GM12878 (cell line): ENCODE measurements around the gene TSHZ2. TPM values are rescaled to one million over a fixed set of nuclear protein-coding genes. Genes with fewer than 3 reads are reported as not detected.

Experiments
- ATAC-seq: fragments of 200-7000 bp; cut with Tn5 transposase; 3 replicates; pipeline ENCODE4 v1.9.1; 2020; ENCODE audit warnings: mild to moderate bottlenecking, moderate library complexity
- BruUV-seq: library from RNA; stranded (reverse); fragments of 400-500 nt; replicated peaks from 2 replicates; lab custom pipeline; 2021; lab: Mats Ljungman, UMichigan
- CTCF ChIA-PET: fragments of 300-600 bp; sonication (Branson Sonifier 250); formaldehyde crosslinking; extraction: SDS; loops from one replicate; lab custom pipeline; 2021; ENCODE audit warnings: inconsistent platforms; lab: Yijun Ruan, JAX
- POLR2A ChIA-PET: fragments of 350-600 bp; formaldehyde crosslinking; extraction: SDS; loops from one replicate; lab custom pipeline; 2021; ENCODE audit warnings: inconsistent platforms; lab: Charles Lee
- RAD21 ChIA-PET: fragments of 300-600 bp; sonication (Branson Sonifier 250); formaldehyde crosslinking; loops from one replicate; lab custom pipeline; 2023; ENCODE audit warnings: antibody characterized with exemption; ENCODE audit not compliant: unreplicated experiment; lab: Charles Lee
- SMC1A ChIA-PET: fragments of 300-600 bp; sonication (Branson Sonifier 250); formaldehyde crosslinking; loops from one replicate; lab custom pipeline; 2023; ENCODE audit not compliant: unreplicated experiment, uncharacterized antibody; lab: Charles Lee
- DNase-seq: peaks from one replicate; pipeline ENCODE4 v3.0.0-alpha.2; 2011; ENCODE audit warnings: low read depth, low spot score
- FAIRE-seq: peaks from 3 replicates; lab custom pipeline; 2011; peaks lifted over from hg19 to GRCh38; lab: Jason Lieb, UNC
- H2AFZ ChIP-seq: 2 replicates; pipeline ENCODE4 v1.6.0; 2011; ENCODE audit warnings: low read depth, low read length, control low read depth; ENCODE audit not compliant: control insufficient read depth
- H3K27ac ChIP-seq: 2 replicates; pipeline ENCODE4 v1.5.1; 2011; ENCODE audit warnings: control low read depth; ENCODE audit not compliant: control insufficient read depth, insufficient read depth
- H3K27me3 ChIP-seq, 2 experiments: replicated peaks in 1 of 2; 2 replicates each; pipeline versions ENCODE4 v1.6.0 to v1.6.1; 2011; ENCODE audit warnings: low read length in 1 of 2; ENCODE audit not compliant: control insufficient read depth in 2 of 2, insufficient read depth in 2 of 2
- H3K36me3 ChIP-seq, 2 experiments: 2 replicates each; pipeline ENCODE4 v1.5.1; 2011; ENCODE audit warnings: low read length in 1 of 2; ENCODE audit not compliant: control insufficient read depth in 2 of 2, insufficient read depth in 2 of 2
- H3K4me1 ChIP-seq: 2 replicates; pipeline ENCODE4 v1.6.1; 2011; ENCODE audit warnings: mild to moderate bottlenecking, low read length, moderate library complexity, mixed read lengths; ENCODE audit not compliant: control insufficient read depth, insufficient read depth
- H3K4me2 ChIP-seq: 2 replicates; pipeline ENCODE4 v1.6.0; 2011; ENCODE audit warnings: control low read depth; ENCODE audit not compliant: control insufficient read depth, insufficient read depth
- H3K4me3 ChIP-seq: fragments of 200-600 bp; sonication (generic); 2 replicates; pipeline ENCODE4 v1.5.1; 2016
- H3K79me2 ChIP-seq: 2 replicates; pipeline ENCODE4 v1.6.0; 2011; ENCODE audit warnings: low read length; ENCODE audit not compliant: control insufficient read depth, insufficient read depth
- H3K9ac ChIP-seq: 2 replicates; pipeline ENCODE4 v1.8.0; 2011; ENCODE audit warnings: low read length, control low read depth, mixed read lengths; ENCODE audit not compliant: control insufficient read depth, insufficient read depth
- H3K9me3 ChIP-seq: replicated peaks from 3 replicates; pipeline ENCODE4 v1.5.1; 2011; ENCODE audit warnings: mild to moderate bottlenecking, low read length; ENCODE audit not compliant: control insufficient read depth, insufficient read depth
- H4K20me1 ChIP-seq: 2 replicates; pipeline ENCODE4 v1.6.0; 2011; ENCODE audit not compliant: control insufficient read depth, insufficient read depth
- BMI1 ChIP-seq: fragments of 450-650 bp; IDR thresholded peaks from 2 replicates; pipeline ENCODE4 v1.6.1; 2016; ENCODE audit warnings: mild to moderate bottlenecking, moderate library complexity, borderline replicate concordance
- DPF2 ChIP-seq: fragments of 450-650 bp; IDR thresholded peaks from 2 replicates; pipeline ENCODE4 v1.6.1; 2017; ENCODE audit warnings: mild to moderate bottlenecking
- EGR1 ChIP-seq, 2 experiments: IDR thresholded peaks; 1 replicate in 1 of 2; 2 replicates in 1 of 2; pipeline ENCODE4 v1.6.1; 2011 to 2012; ENCODE audit warnings: low read depth in 2 of 2, low read length in 2 of 2, borderline replicate concordance in 1 of 2, mild to moderate bottlenecking in 1 of 2, moderate library complexity in 1 of 2
- FOXM1 ChIP-seq: IDR thresholded peaks from 2 replicates; pipeline ENCODE4 v1.6.1; 2012; ENCODE audit warnings: low read depth, mild to moderate bottlenecking, inconsistent platforms, low read length, moderate library complexity
- GATAD2B ChIP-seq: fragments of 450-650 bp; conservative IDR thresholded peaks from 2 replicates; pipeline ENCODE4 v1.6.1; 2017; ENCODE audit warnings: low read depth, mild to moderate bottlenecking, moderate library complexity
- HDGF ChIP-seq: fragments of 450-650 bp; IDR thresholded peaks from 2 replicates; pipeline ENCODE4 v1.6.1; 2016; ENCODE audit warnings: antibody characterized with exemption
- KAT2A ChIP-seq: conservative IDR thresholded peaks from 2 replicates; pipeline ENCODE4 v1.6.1; 2011; ENCODE audit warnings: low read depth, low read length; ENCODE audit not compliant: control insufficient read depth
- MTA2 ChIP-seq: fragments of 450-650 bp; IDR thresholded peaks from 2 replicates; pipeline ENCODE4 v1.6.1; 2016; ENCODE audit warnings: low read depth, mild to moderate bottlenecking, moderate library complexity
- NFIC ChIP-seq: IDR thresholded peaks from 2 replicates; pipeline ENCODE4 v1.6.1; 2012; ENCODE audit warnings: low read depth, mild to moderate bottlenecking, inconsistent platforms, low read length, moderate library complexity
- RCOR1 ChIP-seq: conservative IDR thresholded peaks from 2 replicates; pipeline ENCODE4 v1.6.1; 2012; ENCODE audit warnings: low read depth, low read length, improper control_type of control experiment
- SMAD1 ChIP-seq: fragments of 450-650 bp; IDR thresholded peaks from 2 replicates; pipeline ENCODE4 v1.6.1; 2018; ENCODE audit warnings: mild to moderate bottlenecking, low read depth; ENCODE audit not compliant: partially characterized antibody
- ZBTB40 ChIP-seq: fragments of 450-650 bp; IDR thresholded peaks from 2 replicates; pipeline ENCODE4 v1.6.1; 2016; ENCODE audit warnings: mild to moderate bottlenecking, moderate library complexity, borderline replicate concordance
- ZNF622 ChIP-seq: fragments of 450-650 bp; IDR thresholded peaks from 2 replicates; pipeline ENCODE4 v1.6.1; 2017; ENCODE audit warnings: mild to moderate bottlenecking, inconsistent platforms
- WGBS: methylation state at CpG from one replicate; pipeline ENCODE4 v1.1.6; 2016; ENCODE audit warnings: low lambda C conversion rate; ENCODE audit not compliant: insufficient replicate concordance, insufficient coverage; ENCODE audit errors: missing lambda C conversion rate; 5-methylcytosine and 5-hydroxymethylcytosine counted together
- in situ Hi-C: fragments of 300-500 bp; cut with MboI; formaldehyde crosslinking; loops from 9 replicates; pipeline ENCODE4 v1.14.3; 2018; ENCODE audit warnings: mixed read lengths
- intact Hi-C: fragments of 100-400 bp; cut with micrococcal nuclease; formaldehyde crosslinking; loops from one replicate; pipeline ENCODE4 v1.14.2; 2022; ENCODE audit not compliant: unreplicated experiment
- polyA plus RNA-seq, 11 experiments: library from polyadenylated mRNA; depleted of rRNA in 4 of 11; unstranded in 6 of 11; stranded (reverse) in 5 of 11; fragments of >200 nt; fragmentation: Nextera tagmentation in 4 of 11; fragmentation: Illumina TruSeq in 1 of 11; extraction: Ambion mirVana in 4 of 11; extraction: Trizol in 1 of 11; gene quantifications; 1 replicate in 1 of 11; 2 replicates in 10 of 11; pipeline versions ENCODE4 v1.2.1 to v1.2.3, GENCODE V29; 2011 to 2016; ENCODE audit warnings: inconsistent platforms in 2 of 11, missing spikeins in 2 of 11, low read depth in 1 of 11
- total RNA-seq, 4 experiments: library from RNA; depleted of rRNA in 3 of 4; stranded (reverse); fragments of >200 nt in 3 of 4; fragmentation: Illumina TruSeq in 1 of 4; extraction: Trizol in 1 of 4; gene quantifications; 2 replicates each; pipeline versions ENCODE4 v1.2.1 to v1.2.3, GENCODE V29; 2013 to 2021

TSHZ2 gene
- total and polyA plus RNA-seq, 10 of the 15 experiments (the other 5 are each of a cell fraction or from before 2014, with no cell fraction given), result 0.01 to 0.86 (median 0.13) TPM; not detected in 2

- in situ Hi-C loops, result no loop called here
- SMC1A ChIA-PET, result no interaction called here
- Histone ChIP-seq H3K27ac (no peak overlapping the region), H4K20me1 (no peaks in the 10 kb centered on the region), H3K79me2 (no peaks in the 10 kb centered on the region), H3K4me1 (peaks cover 2% of the 10 kb centered on the region; the same call in 1 of the 2 replicates), H3K9me3 (no peaks in the 10 kb centered on the region), H3K9ac (no peak overlapping the region), H3K27me3 (no peaks in the 10 kb centered on the region), H2AFZ (no peak overlapping the region), H3K4me3 (no peak overlapping the region), H3K36me3 (no peaks in the 10 kb centered on the region), H3K4me2 (no peak overlapping the region)
- POLR2A ChIA-PET, result no interaction called here
- CTCF ChIA-PET, result interaction anchor here (0.7 to 1.6 kb wide), 2 partner anchors 202 to 653 kb away, joined by 3 to 4 read pairs; no protein-coding TSS in a partner anchor
- WGBS, result 97% methylated on average over 2 of the region's 2 CpGs
- RAD21 ChIA-PET, result no interaction called here
- DNase-seq (no peak), ATAC-seq (no peak), FAIRE-seq (no peak)
- TF ChIP-seq HDGF (no peak), BMI1 (no peak), NFIC (no peak), ZBTB40 (no peak), EGR1 (IDR thresholded peaks at IDR 0.05; ENCODE audit: borderline replicate concordance in 1 of 2, low read depth in 2 of 2, low read length in 2 of 2) (no peak), SMAD1 (no peak), ZNF622 (no peak), DPF2 (no peak), FOXM1 (no peak), GATAD2B (no peak), KAT2A (no peak), RCOR1 (no peak), MTA2 (no peak)
- intact Hi-C loops, result no loop called here
- BruUV-seq, result no TSS peak
Measured at GRCh38 chr20:53409447-53409717, 437.2 kb downstream of the TSHZ2 start.
